Measurements from ENCODE around the gene NAPA. TPM values are rescaled to one million over a fixed set of nuclear protein-coding genes. Genes with fewer than 3 reads are reported as not detected.

The NAPA gene
- total and polyA plus RNA-seq, 2 of the 13 experiments (the other 11 are each of a cell fraction or from before 2014, with no cell fraction given) = 32.6 to 65.9 TPM

- TF ChIP-seq REST (IDR thresholded peaks at IDR 0.05; ENCODE audit: borderline replicate concordance in 1 of 2, low read depth in 1 of 2, low read length in 2 of 2) (peak; percentile 96), TEAD2 (CRISPR knock-in tag; IDR thresholded peaks at IDR 0.05) (no peak), HMGXB3 (CRISPR knock-in tag; IDR thresholded peaks at IDR 0.05; ENCODE audit: borderline replicate concordance) (no peak), KDM2A (CRISPR knock-in tag; IDR thresholded peaks at IDR 0.05; ENCODE audit: borderline replicate concordance, low read depth) (peak; percentile 43; the same call in 1 of the 2 replicates), GPN1 (CRISPR knock-in tag; IDR thresholded peaks at IDR 0.05; ENCODE audit: borderline replicate concordance) (no peak), ZNF550 (CRISPR knock-in tag; IDR thresholded peaks at IDR 0.05; ENCODE audit: borderline replicate concordance) (no peak), ISX (CRISPR knock-in tag; conservative IDR thresholded peaks at IDR 0.05) (no peak), ZBTB46 (CRISPR knock-in tag; IDR thresholded peaks at IDR 0.05; ENCODE audit: borderline replicate concordance) (no peak), GZF1 (CRISPR knock-in tag; IDR thresholded peaks at IDR 0.05) (no peak), HDAC2 (CRISPR knock-in tag; IDR thresholded peaks at IDR 0.05) (no peak), BATF2 (CRISPR knock-in tag; IDR thresholded peaks at IDR 0.05) (no peak), SNAPC5 (CRISPR knock-in tag; IDR thresholded peaks at IDR 0.05; ENCODE audit: borderline replicate concordance) (no peak), ZNF562 (CRISPR knock-in tag; IDR thresholded peaks at IDR 0.05; ENCODE audit: borderline replicate concordance) (no peak), ZNF766 (CRISPR knock-in tag; IDR thresholded peaks at IDR 0.05; ENCODE audit: borderline replicate concordance) (no peak), MEIS1 (CRISPR knock-in tag; IDR thresholded peaks at IDR 0.05; ENCODE audit: borderline replicate concordance) (no peak), HOXD1 (CRISPR knock-in tag; IDR thresholded peaks at IDR 0.05) (no peak), ZGPAT (CRISPR knock-in tag; IDR thresholded peaks at IDR 0.05) (no peak), ARNTL (CRISPR knock-in tag; IDR thresholded peaks at IDR 0.05) (no peak)
Measured at GRCh38 chr19:47444388-47444821, 70.5 kb downstream of the NAPA start (continued).
